IMR-90 (cell line): ENCODE measurements around the gene PDCD6IP. TPM values are rescaled to one million over a fixed set of nuclear protein-coding genes. Genes with fewer than 3 reads are reported as not detected.

Experiments
- ATAC-seq: fragments of 200-7000 bp; cut with Tn5 transposase; 2 replicates; pipeline ENCODE4 v1.9.1; 2020; ENCODE audit warnings: low read depth, mild to moderate bottlenecking, moderate library complexity
- BruUV-seq: library from RNA; stranded (reverse); fragments of 400-500 nt; replicated peaks from 2 replicates; lab custom pipeline; 2021; lab: Mats Ljungman, UMichigan
- CTCF ChIA-PET: fragments of 300-600 bp; formaldehyde crosslinking; extraction: SDS; loops from one replicate; lab custom pipeline; 2021; ENCODE audit warnings: antibody characterized with exemption; lab: Yijun Ruan, JAX
- POLR2A ChIA-PET: fragments of 300-600 bp; sonication (Branson Sonifier 250); formaldehyde crosslinking; loops from one replicate; lab custom pipeline; 2022; ENCODE audit warnings: antibody characterized with exemption; ENCODE audit not compliant: unreplicated experiment; lab: Charles Lee
- DNase-seq: peaks from one replicate; pipeline ENCODE4 v3.0.0; 2013
- H2AFZ ChIP-seq: replicated peaks from 2 replicates; pipeline ENCODE3; 2013; ENCODE audit warnings: low read length, mild to moderate bottlenecking; ENCODE audit not compliant: poor library complexity
- H2AK5ac ChIP-seq: 2 replicates; pipeline ENCODE4 v1.6.1; 2013; ENCODE audit warnings: low read depth, low read length, inconsistent platforms
- H2AK9ac ChIP-seq: replicated peaks from 2 replicates; pipeline ENCODE3; 2013; ENCODE audit warnings: mild to moderate bottlenecking, low read depth, low read length, moderate library complexity; ENCODE audit not compliant: poor library complexity
- H2BK120ac ChIP-seq: 2 replicates; pipeline ENCODE4 v1.6.1; 2013; ENCODE audit warnings: low read depth, low read length, inconsistent platforms
- H2BK15ac ChIP-seq: 3 replicates; pipeline ENCODE4 v1.6.1; 2013; ENCODE audit warnings: low read depth, low read length, inconsistent platforms
- H2BK20ac ChIP-seq: 2 replicates; pipeline ENCODE4 v1.6.1; 2013; ENCODE audit warnings: low read depth, mild to moderate bottlenecking, inconsistent platforms, low read length, moderate library complexity
- H2BK5ac ChIP-seq: 2 replicates; pipeline ENCODE4 v1.6.1; 2013; ENCODE audit warnings: mild to moderate bottlenecking, low read depth, low read length, inconsistent platforms; ENCODE audit not compliant: poor library complexity, severe bottlenecking
- H3K14ac ChIP-seq: replicated peaks from 2 replicates; pipeline ENCODE4 v1.6.1; 2013; ENCODE audit warnings: low read depth, low read length, inconsistent platforms
- H3K18ac ChIP-seq: 2 replicates; pipeline ENCODE4 v1.6.1; 2013; ENCODE audit warnings: low read depth, low read length, control low read depth
- H3K23ac ChIP-seq: 2 replicates; pipeline ENCODE4 v1.6.1; 2013; ENCODE audit warnings: low read depth, low read length, inconsistent platforms
- H3K27ac ChIP-seq: 2 replicates; pipeline ENCODE4 v1.5.1; 2013; ENCODE audit warnings: mild to moderate bottlenecking, control low read depth, low read length; ENCODE audit not compliant: insufficient read depth
- H3K27me3 ChIP-seq: 2 replicates; pipeline ENCODE4 v1.6.1; 2013; ENCODE audit warnings: low read length; ENCODE audit not compliant: control insufficient read depth, insufficient read depth
- H3K36me3 ChIP-seq: 2 replicates; pipeline ENCODE4 v1.6.1; 2013; ENCODE audit warnings: low read length, mixed read lengths; ENCODE audit not compliant: control insufficient read depth, insufficient read depth
- H3K4ac ChIP-seq: 2 replicates; pipeline ENCODE4 v1.6.1; 2013; ENCODE audit warnings: low read depth, low read length, inconsistent platforms
- H3K4me1 ChIP-seq: 2 replicates; pipeline ENCODE4 v1.6.1; 2013; ENCODE audit warnings: low read length, mixed read lengths; ENCODE audit not compliant: control insufficient read depth, insufficient read depth
- H3K4me2 ChIP-seq: 2 replicates; pipeline ENCODE4 v1.6.1; 2013; ENCODE audit warnings: low read depth, mild to moderate bottlenecking, control low read depth, low read length, moderate library complexity
- H3K4me3 ChIP-seq: 2 replicates; pipeline ENCODE4 v1.5.1; 2013; ENCODE audit warnings: low read depth, mild to moderate bottlenecking, control low read depth, low read length, moderate library complexity; ENCODE audit not compliant: insufficient read depth
- H3K56ac ChIP-seq: 2 replicates; pipeline ENCODE4 v1.6.1; 2013; ENCODE audit warnings: low read length, inconsistent platforms; ENCODE audit not compliant: insufficient read depth; ENCODE audit errors: extremely low read depth
- H3K79me1 ChIP-seq, 2 experiments: 2 replicates each; pipeline ENCODE4 v1.6.1; 2013; ENCODE audit warnings: low read length in 2 of 2, inconsistent platforms in 1 of 2, low read depth in 1 of 2
- H3K9ac ChIP-seq: 2 replicates; pipeline ENCODE4 v1.6.1; 2013; ENCODE audit warnings: low read depth, low read length, control low read depth
- H3K9me1 ChIP-seq: 2 replicates; pipeline ENCODE4 v1.6.1; 2013; ENCODE audit warnings: low read length, inconsistent platforms; ENCODE audit not compliant: insufficient read depth
- H3K9me3 ChIP-seq: 2 replicates; pipeline ENCODE4 v1.6.1; 2013; ENCODE audit warnings: low read length; ENCODE audit not compliant: control insufficient read depth, insufficient read depth
- H4K20me1 ChIP-seq: 2 replicates; pipeline ENCODE4 v1.6.1; 2013; ENCODE audit warnings: low read length, inconsistent platforms; ENCODE audit not compliant: insufficient read depth
- H4K5ac ChIP-seq: 2 replicates; pipeline ENCODE4 v1.6.1; 2013; ENCODE audit warnings: mild to moderate bottlenecking, low read depth, low read length, control low read depth
- H4K8ac ChIP-seq, 2 experiments: 2 replicates each; pipeline ENCODE4 v1.6.1; 2013; ENCODE audit warnings: low read depth in 2 of 2, low read length in 2 of 2, control low read depth in 1 of 2, inconsistent platforms in 1 of 2
- H4K91ac ChIP-seq: 2 replicates; pipeline ENCODE4 v1.6.1; 2013; ENCODE audit warnings: low read depth, low read length, inconsistent platforms; ENCODE audit not compliant: insufficient read depth
- CEBPB ChIP-seq: IDR thresholded peaks from 2 replicates; pipeline ENCODE4 v1.6.1; 2012; ENCODE audit warnings: low read depth, low read length, improper control_type of control experiment
- FOS ChIP-seq: fragments of 150-350 bp; IDR thresholded peaks from 2 replicates; pipeline ENCODE4 v1.6.1; 2016; ENCODE audit warnings: low read depth, low read length
- MAFK ChIP-seq: IDR thresholded peaks from 2 replicates; pipeline ENCODE4 v1.6.1; 2012; ENCODE audit warnings: low read depth, low read length, improper control_type of control experiment
- MAZ ChIP-seq: IDR thresholded peaks from 2 replicates; pipeline ENCODE4 v1.6.1; 2012; ENCODE audit warnings: low read depth, mild to moderate bottlenecking, low read length, improper control_type of control experiment, moderate library complexity, borderline replicate concordance
- POLR2A ChIP-seq: IDR thresholded peaks from 2 replicates; pipeline ENCODE4 v1.6.1; 2012; ENCODE audit warnings: mild to moderate bottlenecking, low read depth, low read length
- RCOR1 ChIP-seq: IDR thresholded peaks from 2 replicates; pipeline ENCODE4 v1.6.1; 2012; ENCODE audit warnings: mild to moderate bottlenecking, low read length, improper control_type of control experiment; ENCODE audit not compliant: insufficient replicate concordance
- RFX5 ChIP-seq: IDR thresholded peaks from 2 replicates; pipeline ENCODE4 v1.8.0; 2012; ENCODE audit warnings: low read depth, mild to moderate bottlenecking, low read length, moderate library complexity
- SMC3 ChIP-seq: fragments of 150-350 bp; IDR thresholded peaks from 2 replicates; pipeline ENCODE4 v1.6.1; 2016; ENCODE audit warnings: low read depth, mild to moderate bottlenecking, antibody characterized with exemption, low read length, moderate library complexity
- WGBS, 2 experiments: methylation state at CpG; one replicate each; pipeline versions ENCODE4 v1.1.5 to v1.1.7; 2013; ENCODE audit warnings: missing lambda C conversion rate in 2 of 2; ENCODE audit not compliant: insufficient read length in 1 of 2; ENCODE audit errors: extremely low coverage in 2 of 2; 5-methylcytosine and 5-hydroxymethylcytosine counted together
- dilution Hi-C: fragments of 300-500 bp; cut with HindIII; formaldehyde crosslinking; loops from one replicate; pipeline ENCODE4 v1.14.3; 2018; ENCODE audit warnings: low sequenced_read_pairs; ENCODE audit not compliant: unreplicated experiment
- in situ Hi-C: fragments of 300-500 bp; cut with MboI; formaldehyde crosslinking; loops from 3 replicates; pipeline ENCODE4 v1.14.3; 2019; ENCODE audit warnings: low sequenced_read_pairs, inconsistent platforms, mixed read lengths
- intact Hi-C: fragments of 100-400 bp; cut with micrococcal nuclease; formaldehyde crosslinking; loops from 2 replicates; pipeline ENCODE4 v1.10.0; 2022
- polyA plus RNA-seq, 3 experiments: library from polyadenylated mRNA; depleted of rRNA; stranded (reverse); fragments of >200 nt; gene quantifications; 2 replicates each; pipeline ENCODE4 v1.2.3, GENCODE V29; 2012; ENCODE audit warnings: low replicate concordance in 1 of 3
- total RNA-seq: library from RNA; depleted of rRNA; stranded (reverse); fragments of >200 nt; gene quantifications from 2 replicates; pipeline ENCODE4 v1.2.3, GENCODE V29; 2012
- TF ChIP-seq, protein P1 (sequence below): conservative IDR thresholded peaks from 2 replicates; pipeline ENCODE4 v1.5.1; 2012; ENCODE audit warnings: mild to moderate bottlenecking, low read depth, low read length, improper control_type of control experiment
- TF ChIP-seq, protein P2 (sequence below): fragments of 150-350 bp; IDR thresholded peaks from 2 replicates; pipeline ENCODE4 v1.6.1; 2017; ENCODE audit warnings: mild to moderate bottlenecking, antibody characterized with exemption, low read length, low read depth

The PDCD6IP gene
- total and polyA plus RNA-seq, 2 of the 4 experiments (the other 2 are of a cell fraction), result 68.1 to 78.3 TPM

GRCh38 chr3:33908250-33908851 is 109.9 kb downstream of the PDCD6IP start:
- no peak overlapping the region for H3K4me2 ChIP-seq
- H2BK15ac ChIP-seq, result no peak overlapping the region
- no peak overlapping the region for H3K4ac ChIP-seq
- no peak overlapping the region for H3K4me3 ChIP-seq
- no peak overlapping the region for H3K14ac ChIP-seq
- H3K18ac ChIP-seq, result no peak overlapping the region
- H2AK5ac ChIP-seq, result no peak overlapping the region
- no peak overlapping the region for H4K5ac ChIP-seq
- no peaks in the 10 kb centered on the region for H3K4me1 ChIP-seq
- POLR2A ChIA-PET, result no interaction called here
- CTCF ChIA-PET, result no interaction called here
- H4K91ac ChIP-seq, result no peak overlapping the region
- H2AK9ac ChIP-seq, result no peak overlapping the region
- WGBS, 2 experiments, result 83% methylated on average over 1 of the region's 4 CpGs; no CpG with 5 or more reads in 1 of the 2 experiments
- ATAC-seq (no peak), DNase-seq (no peak)
- no peaks in the 10 kb centered on the region; the same call in 1 of the 2 replicates for H3K9me1 ChIP-seq
- H3K23ac ChIP-seq, result no peak overlapping the region
- H3K9me3 ChIP-seq, result no peaks in the 10 kb centered on the region
- H2BK120ac ChIP-seq, result no peak overlapping the region
- H4K20me1 ChIP-seq, result no peaks in the 10 kb centered on the region
- dilution Hi-C loops (no loop called here), in situ Hi-C loops (no loop called here), intact Hi-C loops (no loop called here)
- no peak overlapping the region for H4K8ac ChIP-seq
- no peak overlapping the region for H3K9ac ChIP-seq
- no peak overlapping the region for H2BK5ac ChIP-seq
- TF ChIP-seq CEBPB (no peak), POLR2A (no peak), RCOR1 (no peak), FOS (no peak), SMC3 (no peak), MAFK (no peak), RFX5 (no peak), MAZ (no peak)
- TF ChIP-seq, protein P1, sequence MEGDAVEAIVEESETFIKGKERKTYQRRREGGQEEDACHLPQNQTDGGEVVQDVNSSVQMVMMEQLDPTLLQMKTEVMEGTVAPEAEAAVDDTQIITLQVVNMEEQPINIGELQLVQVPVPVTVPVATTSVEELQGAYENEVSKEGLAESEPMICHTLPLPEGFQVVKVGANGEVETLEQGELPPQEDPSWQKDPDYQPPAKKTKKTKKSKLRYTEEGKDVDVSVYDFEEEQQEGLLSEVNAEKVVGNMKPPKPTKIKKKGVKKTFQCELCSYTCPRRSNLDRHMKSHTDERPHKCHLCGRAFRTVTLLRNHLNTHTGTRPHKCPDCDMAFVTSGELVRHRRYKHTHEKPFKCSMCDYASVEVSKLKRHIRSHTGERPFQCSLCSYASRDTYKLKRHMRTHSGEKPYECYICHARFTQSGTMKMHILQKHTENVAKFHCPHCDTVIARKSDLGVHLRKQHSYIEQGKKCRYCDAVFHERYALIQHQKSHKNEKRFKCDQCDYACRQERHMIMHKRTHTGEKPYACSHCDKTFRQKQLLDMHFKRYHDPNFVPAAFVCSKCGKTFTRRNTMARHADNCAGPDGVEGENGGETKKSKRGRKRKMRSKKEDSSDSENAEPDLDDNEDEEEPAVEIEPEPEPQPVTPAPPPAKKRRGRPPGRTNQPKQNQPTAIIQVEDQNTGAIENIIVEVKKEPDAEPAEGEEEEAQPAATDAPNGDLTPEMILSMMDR, result no peak
- TF ChIP-seq, protein P2, sequence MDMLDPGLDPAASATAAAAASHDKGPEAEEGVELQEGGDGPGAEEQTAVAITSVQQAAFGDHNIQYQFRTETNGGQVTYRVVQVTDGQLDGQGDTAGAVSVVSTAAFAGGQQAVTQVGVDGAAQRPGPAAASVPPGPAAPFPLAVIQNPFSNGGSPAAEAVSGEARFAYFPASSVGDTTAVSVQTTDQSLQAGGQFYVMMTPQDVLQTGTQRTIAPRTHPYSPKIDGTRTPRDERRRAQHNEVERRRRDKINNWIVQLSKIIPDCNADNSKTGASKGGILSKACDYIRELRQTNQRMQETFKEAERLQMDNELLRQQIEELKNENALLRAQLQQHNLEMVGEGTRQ, result no peak
- no peaks in the 10 kb centered on the region for H3K36me3 ChIP-seq
- no peak overlapping the region for H2BK20ac ChIP-seq
- H3K27me3 ChIP-seq, result no peaks in the 10 kb centered on the region; the same call in 1 of the 2 replicates
- H3K79me1 ChIP-seq, result no peaks in the 10 kb centered on the region
- no peak overlapping the region for H2AFZ ChIP-seq
- no peak overlapping the region for H3K56ac ChIP-seq
- BruUV-seq, result no TSS peak
- no peak overlapping the region for H3K27ac ChIP-seq
